ENCODE data around the gene NR1D1. TPM values are rescaled to one million over a fixed set of nuclear protein-coding genes. Genes with fewer than 3 reads are reported as not detected.

Gene NR1D1
- total RNA-seq, 1 experiment from 2014 or later = 63.7 TPM

DNA sequence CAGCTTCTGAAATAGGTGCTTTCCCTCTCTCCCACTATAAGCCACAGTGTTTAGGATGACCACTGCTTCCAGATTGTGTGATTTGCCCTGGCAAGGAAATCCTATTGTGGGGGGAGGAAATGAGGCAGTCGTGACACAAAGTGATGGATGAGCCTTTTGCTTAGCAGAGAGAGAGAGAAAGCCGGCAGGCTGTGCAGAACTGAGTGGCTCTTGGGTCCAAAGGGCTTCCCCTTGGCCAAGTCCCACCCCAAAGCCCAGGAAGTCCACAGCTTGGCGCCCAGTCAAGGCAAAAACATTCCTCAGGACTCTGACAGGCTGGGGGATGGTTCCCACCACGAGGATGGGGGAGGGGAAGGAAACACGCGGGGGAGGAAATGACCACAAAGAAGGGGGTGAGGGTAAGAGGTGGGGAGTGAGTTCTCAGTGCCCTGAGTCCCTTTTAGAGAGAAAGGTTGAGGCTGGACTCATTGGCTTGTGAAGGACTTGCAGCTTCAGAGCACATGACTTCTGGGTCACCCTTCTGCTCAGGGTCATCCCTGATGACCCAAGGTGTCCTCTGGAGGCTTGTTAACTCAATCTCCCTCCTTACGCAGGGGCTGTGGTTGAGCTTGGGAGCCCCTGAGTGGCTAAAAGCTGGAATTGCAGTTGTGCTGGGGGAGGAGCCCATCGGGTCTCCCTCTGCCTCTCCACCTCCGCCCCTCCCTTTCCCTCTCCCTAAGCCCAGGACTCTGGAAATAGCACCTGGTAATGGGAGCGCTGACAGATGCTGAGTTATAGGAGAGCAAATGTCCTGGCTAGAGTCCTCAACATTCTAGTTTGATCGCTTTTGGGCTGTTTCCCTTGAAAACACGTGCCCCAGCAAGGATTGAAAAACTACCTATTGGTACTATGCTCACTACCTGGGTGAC lies 11.1 kb upstream of the NR1D1 start:
- ChIA-PET CTCF (interaction anchor here (0.7 to 6.3 kb wide), 16 partner anchors 8 to 184 kb away, joined by 3 to 69 read pairs (median 6); partner anchors contain the start of genes LRRC3C, NR1D1 and ORMDL3), RAD21 (ENCODE audit: low non-redundant PET in 1 of 2, low total read pairs in 2 of 2, uncharacterized antibody in 2 of 2, unreplicated experiment in 2 of 2) (interaction anchor here (0.8 to 2.2 kb wide), 8 partner anchors 11 to 179 kb away, joined by 3 to 6 read pairs (median 3); partner anchors contain the start of gene NR1D1 (in 2 of the 2)), POLR2A (interaction anchor here (1.0 to 8.1 kb wide), 2 partner anchors 11 to 12 kb away, joined by 3 to 160 read pairs; partner anchors contain the start of gene NR1D1)
- intact Hi-C loops (cut with micrococcal nuclease) = loop anchor here (1.0 to 2.0 kb wide), 2 partner anchors 79 to 98 kb away; no protein-coding TSS in a partner anchor
- Histone ChIP-seq H3K4me1 (ENCODE audit: control insufficient read depth in 1 of 2, insufficient read depth in 2 of 2, low read length in 2 of 2) (peaks cover 68 to 82% of the 10 kb centered on the region in 2 experiments), H3K9me3 (ENCODE audit: control insufficient read depth in 1 of 2, insufficient read depth in 1 of 2, low read depth in 1 of 2, low read length in 2 of 2) (no peaks in the 10 kb centered on the region), H3K27ac (ENCODE audit: low read depth, low read length) (peak overlapping the region; percentile 24; the same call in 1 of the 2 replicates), H2AFZ (ENCODE audit: low read depth, low read length, poor library complexity, severe bottlenecking) (peak overlapping the region; percentile 80), H3K9me2 (ENCODE audit: insufficient read depth) (no peaks in the 10 kb centered on the region), H4K20me1 (ENCODE audit: insufficient read depth) (no peaks in the 10 kb centered on the region), H3K4me3 (replicated peaks in 1 of 2; ENCODE audit: low read depth in 1 of 2, low read length in 2 of 2) (no peak overlapping the region), H3K9ac (ENCODE audit: low read length) (peak overlapping the region; percentile 43), H3K4me2 (ENCODE audit: low read length) (peak overlapping the region; percentile 75), H3K79me2 (ENCODE audit: insufficient read depth, low read length) (no peaks in the 10 kb centered on the region), H3K36me3 (ENCODE audit: control insufficient read depth in 1 of 2, insufficient read depth in 2 of 2, low read length in 2 of 2) (no peaks in the 10 kb centered on the region), H3K27me3 (ENCODE audit: insufficient read depth, low read length) (no peaks in the 10 kb centered on the region)
- DNase-seq (ENCODE audit: low read depth, low spot score) (peak; percentile 81), ATAC-seq (peak; percentile 78)
- no TSS peak for BruUV-seq (replicated peaks)
- no peak for TF ChIP-seq ZNF274 (IDR thresholded peaks at IDR 0.05; ENCODE audit: low read depth, low read length)
- no peak for TF ChIP-seq SP1 (IDR thresholded peaks at IDR 0.05; ENCODE audit: low read depth)
- no peak for TF ChIP-seq POLR2A (IDR thresholded peaks at IDR 0.05; ENCODE audit: borderline replicate concordance, extremely low read depth, insufficient read depth, insufficient read length)
- no peak for TF ChIP-seq ELF1 (IDR thresholded peaks at IDR 0.05; ENCODE audit: borderline replicate concordance, low read depth)
- no peak for TF ChIP-seq REST (IDR thresholded peaks at IDR 0.05; ENCODE audit: low read depth)
- TF ChIP-seq EGR1 (IDR thresholded peaks at IDR 0.05; ENCODE audit: low read depth) = peak; percentile 54
- no peak for TF ChIP-seq ZBTB33 (IDR thresholded peaks at IDR 0.05; ENCODE audit: extremely low read depth, insufficient replicate concordance, low read length)
- no peak for TF ChIP-seq EZH2phosphoT487 (IDR thresholded peaks at IDR 0.05; ENCODE audit: borderline replicate concordance)
- TF ChIP-seq YY1 (IDR thresholded peaks at IDR 0.05; ENCODE audit: extremely low read depth, insufficient replicate concordance, low read depth, low read length) = peak; percentile 26
- no peak for TF ChIP-seq SRF (IDR thresholded peaks at IDR 0.05; ENCODE audit: low read depth)
- no peak for TF ChIP-seq JUND (IDR thresholded peaks at IDR 0.05)
- no peak for TF ChIP-seq TCF7L2 (IDR thresholded peaks at IDR 0.05; ENCODE audit: borderline replicate concordance, extremely low read depth, insufficient read depth, insufficient read length)
- peak; percentile 71 to 90 (median 75) for TF ChIP-seq CTCF (IDR thresholded peaks at IDR 0.05 in 2 of 3, conservative IDR thresholded peaks at IDR 0.05 in 1 of 3; ENCODE audit: borderline replicate concordance in 1 of 3, insufficient read depth in 1 of 3, low read depth in 2 of 3, low read length in 2 of 3)
- no peak for TF ChIP-seq FOSL1 (IDR thresholded peaks at IDR 0.05; ENCODE audit: low read depth)
- no peak for TF ChIP-seq EZH2 (IDR thresholded peaks at IDR 0.05)
- no peak for TF ChIP-seq POLR2AphosphoS5 (IDR thresholded peaks at IDR 0.05; ENCODE audit: low read depth, low read length)
- no peak for TF ChIP-seq CEBPB (IDR thresholded peaks at IDR 0.05; ENCODE audit: low read depth)
- TF ChIP-seq RAD21 (IDR thresholded peaks at IDR 0.05; ENCODE audit: low read depth) = peak; percentile 98
